ENCODE measurements around the gene PKD2L1.

PKD2L1 gene

GRCh38 chr10:100356067-100357017 lies 26.3 kb upstream of the PKD2L1 start:
- DNase-seq (ENCODE audit: low read depth in 2 of 2, low spot score in 1 of 2): no peak

DNA sequence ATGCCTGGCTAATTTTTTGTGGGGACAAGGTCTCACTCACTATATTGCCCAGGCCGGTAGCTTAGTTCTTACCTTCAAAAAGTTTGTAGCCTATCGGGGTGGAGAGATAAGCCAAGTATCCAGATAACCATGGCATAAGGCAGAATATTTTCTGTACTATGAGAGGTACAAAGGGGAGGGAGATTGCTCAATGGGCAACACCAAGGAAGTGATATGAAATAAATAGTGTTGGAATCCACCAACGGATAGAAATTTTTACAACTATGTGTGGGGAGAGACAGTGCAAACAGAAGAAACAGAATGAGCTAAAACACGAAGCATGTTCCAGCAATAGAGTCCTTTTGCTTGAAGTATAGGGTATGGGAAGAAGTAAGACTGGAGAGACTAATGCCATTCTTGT lies 25.1 kb upstream of the PKD2L1 start:
- DNase-seq (ENCODE audit: low read depth in 2 of 2, low spot score in 1 of 2): no peak

DNA sequence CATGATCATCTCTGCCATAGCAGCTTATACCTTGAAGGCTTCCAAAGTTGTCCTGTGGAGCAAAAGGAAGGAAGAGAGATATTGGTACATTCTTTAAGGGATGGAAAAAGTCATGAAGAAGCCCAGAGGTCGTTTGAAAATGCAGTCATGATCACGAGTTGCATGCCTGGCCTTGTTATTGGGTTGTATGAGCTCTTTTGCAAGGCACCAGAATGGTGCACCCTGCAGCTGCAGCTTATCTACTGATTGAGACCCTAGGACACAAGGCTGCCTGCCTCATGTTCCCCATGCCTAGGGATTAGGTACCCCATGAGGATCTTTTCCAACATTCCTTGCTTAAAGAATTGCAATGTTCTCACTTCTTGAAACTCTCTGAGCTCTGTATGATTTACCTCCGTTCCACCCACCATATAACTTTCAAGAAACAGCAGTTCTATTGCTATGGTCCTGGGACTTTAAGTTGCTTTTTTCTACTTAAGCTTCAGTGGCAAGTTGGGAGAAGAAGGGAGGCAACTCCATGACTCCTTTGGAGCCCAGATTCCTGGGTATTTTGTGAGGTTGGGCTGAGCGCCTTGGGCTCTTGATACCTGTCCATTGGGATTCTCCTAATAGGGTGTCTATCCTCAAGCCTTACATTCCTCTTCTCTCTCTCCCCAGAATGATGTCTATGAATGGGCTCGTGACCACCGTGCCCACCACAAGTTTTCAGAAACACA lies 23.9 kb upstream of the PKD2L1 start:
- no peak for DNase-seq (ENCODE audit: low read depth in 2 of 2, low spot score in 1 of 2)

- no peak for DNase-seq (ENCODE audit: low read depth in 2 of 2, low spot score in 1 of 2)
These were observed 21.0 kb upstream of the PKD2L1 start for GRCh38 chr10:100350914-100351485.

DNA sequence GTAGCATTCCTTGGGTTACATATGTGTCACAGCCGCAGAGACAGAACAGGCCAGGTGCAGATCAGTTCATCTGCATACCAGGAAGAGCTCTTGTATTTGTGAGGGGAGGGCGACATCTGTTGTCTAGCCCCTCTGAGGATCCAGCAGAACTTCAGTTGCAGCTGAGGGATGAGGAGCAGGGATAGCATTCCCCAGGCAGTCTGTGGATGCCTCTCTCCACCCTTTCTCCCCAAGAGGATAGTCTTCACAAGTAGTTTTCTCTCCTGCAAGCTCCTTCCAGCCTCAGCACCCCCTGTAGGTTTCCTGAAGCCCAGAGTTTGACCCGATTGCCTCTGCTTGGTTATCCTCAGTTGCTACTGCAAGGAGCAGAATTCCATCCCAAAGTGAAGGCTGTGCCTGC lies 19.6 kb upstream of the PKD2L1 start:
- DNase-seq (ENCODE audit: low read depth in 2 of 2, low spot score in 1 of 2): no peak

GRCh38 chr10:100349087-100349486 lies 19.1 kb upstream of the PKD2L1 start:
- DNase-seq (ENCODE audit: low read depth in 2 of 2, low spot score in 1 of 2): no peak

- no peak for DNase-seq (ENCODE audit: low read depth in 2 of 2, low spot score in 1 of 2)
These were observed 18.4 kb upstream of the PKD2L1 start for GRCh38 chr10:100348389-100348927.

GRCh38 chr10:100347568-100348195 lies 17.7 kb upstream of the PKD2L1 start:
- DNase-seq (ENCODE audit: low read depth in 2 of 2, low spot score in 1 of 2): no peak

GRCh38 chr10:100346765-100347567 lies 16.9 kb upstream of the PKD2L1 start, which contains the start of gene SCD:
Gene SCD, plus strand, starts transcription at chr10:100347233. Its CDS starts 272 bp downstream, at chr10:100347505.
- peak; percentile 36 to 67 for DNase-seq (ENCODE audit: low read depth in 2 of 2, low spot score in 1 of 2)

DNA sequence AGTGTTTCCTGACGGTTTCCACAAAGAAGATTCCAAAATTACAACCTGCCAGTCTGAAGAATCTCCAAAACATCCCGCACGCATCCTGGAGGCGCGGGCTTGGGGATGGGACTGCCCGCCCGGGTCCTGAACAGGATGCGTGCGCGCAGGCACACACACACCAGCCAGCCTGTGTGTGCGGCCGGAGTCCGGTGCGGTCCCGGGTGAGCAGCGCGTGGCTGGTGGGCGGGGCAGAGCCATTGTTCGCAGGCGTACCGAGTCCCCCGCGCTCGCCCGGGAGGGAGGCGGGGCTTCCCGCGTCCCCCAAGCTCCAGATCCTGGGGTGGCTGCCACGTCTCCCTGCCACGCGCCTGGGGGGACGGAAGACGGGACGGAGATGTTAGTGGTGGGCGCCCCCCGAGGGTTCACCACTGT lies 16.3 kb upstream of the PKD2L1 start:
- DNase-seq (ENCODE audit: low read depth in 2 of 2, low spot score in 1 of 2): peak; percentile 35 to 61

DNA sequence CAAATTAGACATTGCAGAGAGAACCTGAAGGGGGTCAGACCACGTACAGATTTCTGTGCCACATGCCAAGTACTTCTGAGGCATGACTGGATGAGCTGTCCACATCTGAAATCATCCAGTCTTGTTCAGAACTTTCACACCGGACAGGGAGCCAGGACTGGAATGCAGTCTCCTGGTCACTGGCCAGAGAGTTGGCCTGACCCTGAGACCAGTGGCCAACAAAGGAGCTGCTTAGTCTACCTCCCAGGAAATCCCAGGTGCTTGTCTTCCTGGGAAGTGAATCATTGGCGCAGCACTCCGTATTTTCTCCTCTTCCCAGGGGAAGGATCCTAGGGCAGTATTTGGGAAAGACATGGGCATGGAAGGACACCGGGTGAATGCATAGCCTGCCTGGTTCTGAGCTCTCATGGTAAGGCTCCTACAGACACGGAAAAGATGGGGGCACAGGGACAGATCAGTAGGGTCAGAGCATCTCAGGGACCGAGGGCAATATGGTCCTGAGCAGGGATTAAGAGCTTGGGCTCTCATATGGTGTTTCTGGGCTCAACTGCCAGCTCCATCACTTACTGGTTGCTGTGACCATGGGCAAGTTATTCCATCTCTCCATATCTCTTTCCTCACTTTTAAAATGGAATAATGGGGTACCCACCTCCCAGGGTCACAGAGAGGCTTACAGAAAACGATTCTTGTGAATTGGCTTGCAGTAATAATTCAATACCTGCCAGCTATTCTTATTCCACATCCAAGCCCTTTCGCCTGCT lies 15.7 kb upstream of the PKD2L1 start:
- no peak for DNase-seq (ENCODE audit: low read depth in 2 of 2, low spot score in 1 of 2)

- DNase-seq (ENCODE audit: low read depth in 2 of 2, low spot score in 1 of 2): no peak
These were observed 14.3 kb upstream of the PKD2L1 start for GRCh38 chr10:100344241-100344788.

- DNase-seq (ENCODE audit: low read depth in 2 of 2, low spot score in 1 of 2): no peak
These were observed 12.6 kb upstream of the PKD2L1 start for GRCh38 chr10:100342627-100342972.

- no peak for DNase-seq (ENCODE audit: low read depth in 2 of 2, low spot score in 1 of 2)
These were observed 12.1 kb upstream of the PKD2L1 start for GRCh38 chr10:100341953-100342626.

DNA sequence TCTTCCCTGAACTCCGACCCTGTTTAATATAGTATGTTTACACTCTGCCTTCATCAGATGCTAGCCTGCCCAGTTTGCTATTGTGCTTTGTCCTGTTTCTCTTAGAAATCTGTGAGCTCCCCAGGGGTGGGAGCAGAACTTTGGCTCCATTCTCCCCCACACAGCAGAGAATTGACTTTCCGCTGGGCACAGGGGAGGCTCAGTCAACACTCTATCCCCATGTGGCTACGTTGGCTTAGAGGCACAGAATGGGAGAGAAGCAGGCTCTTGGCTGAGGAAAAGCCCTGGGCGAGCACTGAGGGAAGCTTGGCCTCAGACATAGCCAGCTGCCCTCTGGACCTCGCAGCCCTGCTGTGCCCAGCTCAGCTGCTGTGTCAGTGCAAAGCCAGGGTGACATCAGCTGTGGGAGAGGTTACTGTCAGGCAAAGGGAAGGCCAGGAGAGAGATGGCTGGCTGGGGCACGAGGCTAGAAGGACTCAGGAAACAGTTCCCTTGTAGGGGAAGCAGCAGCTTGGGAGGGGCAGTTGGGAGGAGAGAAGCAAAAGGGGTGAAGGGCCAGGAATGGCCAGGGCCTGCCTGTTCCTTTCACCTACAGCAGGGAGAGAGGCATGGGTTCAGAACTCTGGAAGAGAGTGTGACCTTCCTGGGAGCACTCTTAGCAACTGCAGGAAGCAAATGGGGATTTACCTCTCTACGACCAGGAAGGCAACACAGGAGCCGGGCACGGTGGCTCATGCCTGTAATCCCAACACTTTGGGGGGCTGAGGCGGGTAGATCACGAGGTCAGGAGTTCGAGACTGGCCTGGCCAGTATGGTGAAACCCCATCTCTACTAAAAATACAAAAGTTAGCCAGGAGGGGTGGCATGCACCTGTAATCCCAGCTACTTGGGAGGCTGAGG lies 11.2 kb upstream of the PKD2L1 start:
- no peak for DNase-seq (ENCODE audit: low read depth in 2 of 2, low spot score in 1 of 2)

DNA sequence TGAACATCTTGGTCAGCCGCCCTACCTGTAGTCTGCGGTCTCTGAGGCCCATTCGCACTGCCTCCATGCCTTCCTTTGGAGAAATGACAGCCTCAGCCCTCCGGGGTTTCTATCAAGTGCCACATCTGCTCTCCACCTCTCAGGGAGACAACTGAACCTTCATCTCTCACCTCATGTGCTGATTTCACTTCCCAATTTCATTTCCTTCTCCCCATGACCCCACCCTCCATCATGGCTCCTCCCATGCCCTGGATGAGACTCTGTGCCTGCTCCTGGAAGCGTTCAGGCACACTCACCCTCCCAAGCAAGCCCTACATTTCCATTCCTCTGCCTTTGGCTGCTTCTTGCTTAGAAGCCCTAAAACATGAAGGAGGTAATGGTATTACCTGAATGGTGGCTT lies 9.2 kb upstream of the PKD2L1 start:
- DNase-seq (ENCODE audit: low read depth in 2 of 2, low spot score in 1 of 2): no peak

GRCh38 chr10:100338434-100339036 lies 8.5 kb upstream of the PKD2L1 start:
- DNase-seq (ENCODE audit: low read depth in 2 of 2, low spot score in 1 of 2): peak; percentile 61 to 71
